ENCODE measurements around the gene HSD17B12. TPM values are rescaled to one million over a fixed set of nuclear protein-coding genes. Genes with fewer than 3 reads are reported as not detected.

The HSD17B12 gene
- total and polyA plus RNA-seq, 2 donors (not counting 3 experiments of a cell fraction or from before 2014, with no cell fraction given), result 41.5 to 96.5 TPM

GRCh38 chr11:43810929-43811596 lies 130.5 kb downstream of the HSD17B12 start:
- no TSS peak for BruUV-seq (replicated peaks)
- TF ChIP-seq GATA2 (IDR thresholded peaks at IDR 0.05; ENCODE audit: insufficient read depth, insufficient read length, low read depth, low read length) (no peak), FOS (IDR thresholded peaks at IDR 0.05; ENCODE audit: borderline replicate concordance, insufficient read depth, low read length) (no peak), MYC (IDR thresholded peaks at IDR 0.05; ENCODE audit: low read depth, low read length) (no peak), EZH2 (IDR thresholded peaks at IDR 0.05; ENCODE audit: borderline replicate concordance, low read depth, low read length, severe bottlenecking) (no peak), POLR2AphosphoS5 (IDR thresholded peaks at IDR 0.05; ENCODE audit: insufficient read depth, low read depth, low read length) (no peak), CTCF (IDR thresholded peaks at IDR 0.05; ENCODE audit: extremely low read depth in 1 of 2, insufficient read depth in 1 of 2, low read depth in 1 of 2, low read length in 2 of 2) (no peak), JUN (IDR thresholded peaks at IDR 0.05; ENCODE audit: borderline replicate concordance, insufficient read depth, insufficient read length, low read depth) (no peak), POLR2A (IDR thresholded peaks at IDR 0.05; ENCODE audit: low read depth, low read length) (no peak), MAX (IDR thresholded peaks at IDR 0.05; ENCODE audit: insufficient read depth, insufficient read length) (no peak)
- CTCF ChIA-PET, result no interaction called here
- Histone ChIP-seq H3K27me3 (ENCODE audit: control insufficient read depth in 2 of 2, insufficient read depth in 2 of 2, low read length in 2 of 2) (no peaks in the 10 kb centered on the region), H3K4me3 (replicated peaks in 1 of 3; ENCODE audit: insufficient read depth in 1 of 3, low read depth in 1 of 3, low read length in 3 of 3) (no peak overlapping the region), H3K4me2 (ENCODE audit: insufficient read depth, low read length) (no peak overlapping the region), H4K20me1 (replicated peaks; ENCODE audit: control insufficient read depth, extremely low read depth, insufficient read depth, low read length) (no peaks in the 10 kb centered on the region), H3K9ac (replicated peaks; ENCODE audit: extremely low read depth, insufficient read depth, low read length) (no peak overlapping the region), H2AFZ (ENCODE audit: low read depth, low read length) (no peak overlapping the region), H3K4me1 (ENCODE audit: control insufficient read depth, extremely low read depth, insufficient read depth, low read length) (no peaks in the 10 kb centered on the region), H3K9me1 (replicated peaks; ENCODE audit: control insufficient read depth, extremely low read depth, insufficient read depth, low read length) (no peaks in the 10 kb centered on the region), H3K79me2 (ENCODE audit: control insufficient read depth, insufficient read depth, low read length) (no peaks in the 10 kb centered on the region), H3K36me3 (ENCODE audit: control insufficient read depth in 2 of 2, extremely low read depth in 1 of 2, insufficient read depth in 2 of 2, low read length in 2 of 2) (peaks cover 0 to under 1% of the 10 kb centered on the region in 2 experiments), H3K27ac (ENCODE audit: insufficient read depth, low read depth, low read length) (no peak overlapping the region), H3K9me3 (replicated peaks; ENCODE audit: control insufficient read depth, insufficient read depth, low read length) (no peaks in the 10 kb centered on the region)
- DNase-seq (ENCODE audit: low read depth, low spot score) (no peak), FAIRE-seq (no peak)
- intact Hi-C loops (cut with micrococcal nuclease), result no loop called here
- dilution Hi-C loops (cut with MboI; ENCODE audit: extremely low pct_ligation_motif_present, low sequenced_read_pairs), result no loop called here
- POLR2A ChIA-PET, result no interaction called here

Data from endothelial cell of umbilical vein (primary cell).